HG03039 (cell line): Measurements from ENCODE around the gene HSPA1A.
"Not testable (repeated sequence)": the region's sequence is repeated elsewhere in the genome, so short reads cannot be mapped to it uniquely, and the experiment has no call there.

Experiments used
- ATAC-seq: cut with Tn5 transposase; IDR thresholded peaks from one replicate; pipeline ENCODE4 v1.9.1; 2021; ENCODE audit warnings: mild to moderate bottlenecking, moderate library complexity; ENCODE audit not compliant: unreplicated experiment

HSPA1A gene

GRCh38 chr6:31862344-31863235 is 47.2 kb downstream of the HSPA1A start, which contains the start of gene NEU1:
NEU1 (minus strand) TSS chr6:31862821; CDS start chr6:31862776, 45 bp downstream.
- peak; percentile 82 for ATAC-seq

- not testable (repeated sequence) for ATAC-seq
These were observed 48.8 kb downstream of the HSPA1A start for GRCh38 chr6:31864123-31864562.

GRCh38 chr6:31864818-31865204 is 49.5 kb downstream of the HSPA1A start:
- no peak for ATAC-seq

- no peak for ATAC-seq
These were observed 50.1 kb downstream of the HSPA1A start for GRCh38 chr6:31865205-31866118.
